Esophagus squamous epithelium (tissue), 4 donors: ENCODE results near the gene STXBP6.

Source experiments
- POLR2A ChIP-seq, 4 donors: fragments of 450-650 bp; IDR thresholded peaks; one replicate each; pipeline ENCODE4 v1.6.1; 2017; ENCODE audit warnings: antibody characterized with exemption in 4 of 4, mild to moderate bottlenecking in 4 of 4, moderate library complexity in 3 of 4
- TF ChIP-seq, protein P1 (sequence below), 6 experiments: fragments of 450-650 bp in 4 of 6; fragments of 200-600 bp in 2 of 6; sonication (generic) in 2 of 6; IDR thresholded peaks; one replicate each; pipeline ENCODE4 v1.5.1; 2016 to 2019; ENCODE audit warnings: antibody characterized with exemption in 6 of 6, mild to moderate bottlenecking in 4 of 6, moderate library complexity in 4 of 6

DNA sequence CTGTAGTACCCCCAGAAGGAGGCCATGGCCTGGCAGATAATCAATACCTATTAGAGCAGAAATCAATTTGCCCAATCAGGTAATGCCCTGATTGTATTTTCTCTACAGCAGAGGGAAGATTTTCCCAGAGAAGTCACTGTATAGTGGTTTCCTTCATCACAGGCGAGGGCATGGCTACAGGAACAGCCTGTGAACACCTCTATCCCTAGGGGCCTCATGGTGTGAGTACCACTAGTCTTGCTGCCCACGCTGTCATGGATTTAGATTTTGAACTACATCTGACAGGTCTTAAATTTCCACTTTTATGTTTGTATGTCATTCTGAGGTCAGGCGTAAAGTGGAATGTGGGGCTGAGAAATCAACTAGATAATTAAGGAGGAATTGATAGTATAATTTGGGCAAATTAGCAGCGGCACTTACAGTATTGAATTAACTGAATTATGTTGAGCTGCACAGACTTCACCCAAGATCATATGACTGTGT, 42.4 kb upstream of the STXBP6 start:
- TF ChIP-seq, protein P1, sequence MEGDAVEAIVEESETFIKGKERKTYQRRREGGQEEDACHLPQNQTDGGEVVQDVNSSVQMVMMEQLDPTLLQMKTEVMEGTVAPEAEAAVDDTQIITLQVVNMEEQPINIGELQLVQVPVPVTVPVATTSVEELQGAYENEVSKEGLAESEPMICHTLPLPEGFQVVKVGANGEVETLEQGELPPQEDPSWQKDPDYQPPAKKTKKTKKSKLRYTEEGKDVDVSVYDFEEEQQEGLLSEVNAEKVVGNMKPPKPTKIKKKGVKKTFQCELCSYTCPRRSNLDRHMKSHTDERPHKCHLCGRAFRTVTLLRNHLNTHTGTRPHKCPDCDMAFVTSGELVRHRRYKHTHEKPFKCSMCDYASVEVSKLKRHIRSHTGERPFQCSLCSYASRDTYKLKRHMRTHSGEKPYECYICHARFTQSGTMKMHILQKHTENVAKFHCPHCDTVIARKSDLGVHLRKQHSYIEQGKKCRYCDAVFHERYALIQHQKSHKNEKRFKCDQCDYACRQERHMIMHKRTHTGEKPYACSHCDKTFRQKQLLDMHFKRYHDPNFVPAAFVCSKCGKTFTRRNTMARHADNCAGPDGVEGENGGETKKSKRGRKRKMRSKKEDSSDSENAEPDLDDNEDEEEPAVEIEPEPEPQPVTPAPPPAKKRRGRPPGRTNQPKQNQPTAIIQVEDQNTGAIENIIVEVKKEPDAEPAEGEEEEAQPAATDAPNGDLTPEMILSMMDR (IDR thresholded peaks at IDR 0.05), result no peak
- no peak for TF ChIP-seq POLR2A (IDR thresholded peaks at IDR 0.05)
